Naive thymus-derived CD4-positive, alpha-beta T cell (primary cell): Measurements from ENCODE around the gene GPR37. TPM values are rescaled to one million over a fixed set of nuclear protein-coding genes. Genes with fewer than 3 reads are reported as not detected.

Experiments
- ATAC-seq: fragments of 150-1000 bp; cut with Tn5 transposase; 2 replicates; pipeline ENCODE4 v1.10.0; 2021; ENCODE audit warnings: mild to moderate bottlenecking, moderate library complexity
- CTCF ChIA-PET: fragments of 350-600 bp; sonication (Branson Sonifier 250); formaldehyde crosslinking; loops from one replicate; lab custom pipeline; 2021; ENCODE audit warnings: antibody characterized with exemption; lab: Charles Lee
- POLR2A ChIA-PET: fragments of 350-600 bp; sonication (Branson Sonifier 250); formaldehyde crosslinking; loops from one replicate; lab custom pipeline; 2021; ENCODE audit warnings: antibody characterized with exemption, inconsistent platforms; lab: Charles Lee
- DNase-seq, 9 donors: peaks; one replicate each; pipeline versions ENCODE4 v3.0.0 to v3.0.0-alpha.2; 2020 to 2022; ENCODE audit warnings: mixed read lengths in 1 of 9
- H3K27ac ChIP-seq: one replicate; pipeline ENCODE4 v1.7.0; 2013; ENCODE audit warnings: mild to moderate bottlenecking, low read depth, low read length, moderate library complexity
- H3K27me3 ChIP-seq, 2 donors: one replicate each; pipeline ENCODE4 v1.7.0; 2013; ENCODE audit warnings: low read length in 2 of 2, mild to moderate bottlenecking in 2 of 2, moderate library complexity in 2 of 2; ENCODE audit not compliant: control insufficient read depth in 2 of 2, insufficient read depth in 2 of 2
- H3K36me3 ChIP-seq, 3 experiments: 1 replicate in 2 of 3; 2 replicates in 1 of 3; pipeline ENCODE4 v1.7.0; 2013; ENCODE audit warnings: low read length in 3 of 3, mild to moderate bottlenecking in 3 of 3, moderate library complexity in 1 of 3; ENCODE audit not compliant: insufficient read depth in 3 of 3, control insufficient read depth in 2 of 3
- H3K4me1 ChIP-seq, 2 donors: one replicate each; pipeline ENCODE4 v1.7.0; 2013; ENCODE audit warnings: low read length in 2 of 2, mild to moderate bottlenecking in 2 of 2, moderate library complexity in 1 of 2; ENCODE audit not compliant: control insufficient read depth in 2 of 2, insufficient read depth in 2 of 2
- H3K4me3 ChIP-seq: 2 replicates; pipeline ENCODE4 v1.7.0; 2013; ENCODE audit warnings: mild to moderate bottlenecking, low read length
- H3K9me3 ChIP-seq, 3 experiments: 1 replicate in 2 of 3; 2 replicates in 1 of 3; pipeline ENCODE4 v1.7.0; 2013; ENCODE audit warnings: low read length in 3 of 3; ENCODE audit not compliant: control insufficient read depth in 2 of 3
- H3K27ac Mint-ChIP-seq, 9 donors: one replicate each; pipeline ENCODE4 v1.8.0; 2020 to 2022; ENCODE audit warnings: mixed read lengths in 9 of 9, mild to moderate bottlenecking in 8 of 9, moderate library complexity in 5 of 9, inconsistent platforms in 2 of 9
- H3K27me3 Mint-ChIP-seq, 5 donors: one replicate each; pipeline ENCODE4 v1.8.0; 2021 to 2022; ENCODE audit warnings: mixed read lengths in 5 of 5, mild to moderate bottlenecking in 1 of 5
- H3K36me3 Mint-ChIP-seq, 5 donors: one replicate each; pipeline ENCODE4 v1.8.0; 2020 to 2022; ENCODE audit warnings: mixed read lengths in 5 of 5, mild to moderate bottlenecking in 3 of 5, inconsistent platforms in 1 of 5
- H3K4me1 Mint-ChIP-seq, 7 donors: one replicate each; pipeline ENCODE4 v1.8.0; 2020 to 2022; ENCODE audit warnings: mixed read lengths in 7 of 7, mild to moderate bottlenecking in 3 of 7, inconsistent platforms in 1 of 7
- H3K4me3 Mint-ChIP-seq, 10 donors: one replicate each; pipeline ENCODE4 v1.8.0; 2020 to 2022; ENCODE audit warnings: mild to moderate bottlenecking in 10 of 10, mixed read lengths in 10 of 10, moderate library complexity in 6 of 10, inconsistent platforms in 2 of 10
- H3K9me3 Mint-ChIP-seq, 11 donors: one replicate each; pipeline ENCODE4 v1.8.0; 2020 to 2022; ENCODE audit warnings: mixed read lengths in 11 of 11, mild to moderate bottlenecking in 4 of 11, inconsistent platforms in 1 of 11, moderate library complexity in 1 of 11
- intact Hi-C, 2 donors: fragments of 100-400 bp; cut with micrococcal nuclease; formaldehyde crosslinking; loops; one replicate each; pipeline ENCODE4 v1.15.1; 2023
- polyA plus RNA-seq, 2 donors: library from polyadenylated mRNA; unstranded; fragments of 300-500 nt; fragmentation: Illumina TruSeq; gene quantifications; one replicate each; pipeline ENCODE4 v1.2.3, GENCODE V29; 2021
- total RNA-seq, 6 experiments: library from RNA in 5 of 6; stranded (reverse) in 5 of 6; gene quantifications; 1 replicate in 5 of 6; 2 replicates in 1 of 6; pipeline ENCODE4 v1.2.3 and lab custom pipeline; 2021 to 2026

Gene GPR37
- total and polyA plus RNA-seq, 7 experiments from 2014 or later = not detected

- DNase-seq (no peak), ATAC-seq (no peak)
- H3K4me1 Mint-ChIP-seq = peaks cover 0 to 2% (median 0%) of the 10 kb centered on the region in 7 donors
- CTCF ChIA-PET = no interaction called here
- H3K36me3 Mint-ChIP-seq = no peaks in the 10 kb centered on the region
- no peak overlapping the region for H3K4me3 ChIP-seq
- peaks cover 0 to 3% of the 10 kb centered on the region in 2 donors for H3K27me3 ChIP-seq
- no peaks in the 10 kb centered on the region for H3K9me3 ChIP-seq
- no peaks in the 10 kb centered on the region for H3K36me3 ChIP-seq
- no peak overlapping the region for H3K4me3 Mint-ChIP-seq
- no peak overlapping the region for H3K27ac Mint-ChIP-seq
- no peaks in the 10 kb centered on the region for H3K4me1 ChIP-seq
- H3K27me3 Mint-ChIP-seq = peaks cover 0 to 36% (median 19%) of the 10 kb centered on the region in 5 donors
- peaks cover 0 to 9% (median 3%) of the 10 kb centered on the region in 11 donors for H3K9me3 Mint-ChIP-seq
- POLR2A ChIA-PET = no interaction called here
- intact Hi-C loops = no loop called here
- no peak overlapping the region for H3K27ac ChIP-seq
These were observed 35.8 kb upstream of the GPR37 start for GRCh38 chr7:124801330-124801895.

- H3K4me1 ChIP-seq = no peaks in the 10 kb centered on the region
- no peaks in the 10 kb centered on the region for H3K36me3 ChIP-seq
- no peak overlapping the region for H3K27ac ChIP-seq
- H3K27me3 ChIP-seq = peaks cover 0 to 3% of the 10 kb centered on the region in 2 donors
- no peak overlapping the region for H3K4me3 Mint-ChIP-seq
- ATAC-seq (no peak), DNase-seq (no peak)
- H3K27me3 Mint-ChIP-seq = peaks cover 0 to 36% (median 17%) of the 10 kb centered on the region in 5 donors
- H3K9me3 ChIP-seq = no peaks in the 10 kb centered on the region
- intact Hi-C loops = no loop called here
- H3K27ac Mint-ChIP-seq = no peak overlapping the region
- H3K4me1 Mint-ChIP-seq = peaks cover 0 to 2% (median 0%) of the 10 kb centered on the region in 7 donors
- ChIA-PET CTCF (no interaction called here), POLR2A (no interaction called here)
- no peaks in the 10 kb centered on the region for H3K36me3 Mint-ChIP-seq
- no peak overlapping the region for H3K4me3 ChIP-seq
- H3K9me3 Mint-ChIP-seq = peaks cover 0 to 18% (median 8%) of the 10 kb centered on the region in 11 donors
These were observed 34.8 kb upstream of the GPR37 start for GRCh38 chr7:124800386-124800785.

- H3K36me3 Mint-ChIP-seq = no peaks in the 10 kb centered on the region
- intact Hi-C loops = no loop called here
- Histone ChIP-seq H3K27ac (no peak overlapping the region), H3K27me3 (peaks cover 0 to 3% of the 10 kb centered on the region in 2 donors), H3K36me3 (no peaks in the 10 kb centered on the region), H3K4me1 (no peaks in the 10 kb centered on the region), H3K9me3 (no peaks in the 10 kb centered on the region), H3K4me3 (no peak overlapping the region)
- POLR2A ChIA-PET = no interaction called here
- DNase-seq (no peak), ATAC-seq (no peak)
- peaks cover 0 to 18% (median 8%) of the 10 kb centered on the region in 11 donors for H3K9me3 Mint-ChIP-seq
- no peak overlapping the region for H3K4me3 Mint-ChIP-seq
- CTCF ChIA-PET = no interaction called here
- H3K27me3 Mint-ChIP-seq = peaks cover 0 to 36% (median 16%) of the 10 kb centered on the region in 5 donors
- peaks cover 0 to 2% (median 0%) of the 10 kb centered on the region in 7 donors for H3K4me1 Mint-ChIP-seq
- no peak overlapping the region for H3K27ac Mint-ChIP-seq
These were observed 33.9 kb upstream of the GPR37 start for GRCh38 chr7:124799448-124799847.

GRCh38 chr7:124796771-124797170 lies 31.2 kb upstream of the GPR37 start:
- peaks cover 0 to 2% (median 0%) of the 10 kb centered on the region in 7 donors for H3K4me1 Mint-ChIP-seq

GRCh38 chr7:124792696-124793095 lies 27.1 kb upstream of the GPR37 start:
- no peak for ATAC-seq
- Histone ChIP-seq H3K27me3 (no peaks in the 10 kb centered on the region), H3K4me1 (no peaks in the 10 kb centered on the region), H3K27ac (no peak overlapping the region), H3K36me3 (no peaks in the 10 kb centered on the region), H3K4me3 (no peak overlapping the region), H3K9me3 (no peaks in the 10 kb centered on the region)
- H3K4me1 Mint-ChIP-seq = no peaks in the 10 kb centered on the region
- peaks cover 0 to 18% (median 7%) of the 10 kb centered on the region in 11 donors for H3K9me3 Mint-ChIP-seq
- H3K36me3 Mint-ChIP-seq = no peaks in the 10 kb centered on the region
- H3K4me3 Mint-ChIP-seq = no peak overlapping the region
- ChIA-PET POLR2A (no interaction called here), CTCF (no interaction called here)
- no peak overlapping the region for H3K27ac Mint-ChIP-seq
- intact Hi-C loops = no loop called here
- no peak for DNase-seq
- peaks cover 6 to 37% (median 28%) of the 10 kb centered on the region in 5 donors for H3K27me3 Mint-ChIP-seq

More at GRCh38 chr7:124796771-124797170, 31.2 kb upstream of the GPR37 start:
- Histone ChIP-seq H3K4me3 (no peak overlapping the region), H3K27ac (no peak overlapping the region), H3K36me3 (no peaks in the 10 kb centered on the region), H3K27me3 (no peaks in the 10 kb centered on the region), H3K9me3 (no peaks in the 10 kb centered on the region), H3K4me1 (no peaks in the 10 kb centered on the region)
- ChIA-PET CTCF (no interaction called here), POLR2A (no interaction called here)
- H3K27me3 Mint-ChIP-seq = peaks cover 0 to 37% (median 23%) of the 10 kb centered on the region in 5 donors
- intact Hi-C loops = no loop called here
- peaks cover 0 to 18% (median 8%) of the 10 kb centered on the region in 11 donors for H3K9me3 Mint-ChIP-seq
- H3K36me3 Mint-ChIP-seq = no peaks in the 10 kb centered on the region
- ATAC-seq = no peak
- no peak for DNase-seq
- no peak overlapping the region for H3K27ac Mint-ChIP-seq
- no peak overlapping the region for H3K4me3 Mint-ChIP-seq

- peaks cover 6 to 37% (median 32%) of the 10 kb centered on the region in 5 donors for H3K27me3 Mint-ChIP-seq
- Histone ChIP-seq H3K4me1 (no peaks in the 10 kb centered on the region), H3K27ac (no peak overlapping the region), H3K4me3 (no peak overlapping the region), H3K27me3 (no peaks in the 10 kb centered on the region), H3K36me3 (no peaks in the 10 kb centered on the region), H3K9me3 (no peaks in the 10 kb centered on the region)
- no peaks in the 10 kb centered on the region for H3K4me1 Mint-ChIP-seq
- no peak overlapping the region for H3K4me3 Mint-ChIP-seq
- no peak overlapping the region for H3K27ac Mint-ChIP-seq
- H3K9me3 Mint-ChIP-seq = peaks cover 0 to 13% (median 7%) of the 10 kb centered on the region in 11 donors
- ChIA-PET CTCF (no interaction called here), POLR2A (no interaction called here)
- DNase-seq (no peak), ATAC-seq (no peak)
- intact Hi-C loops = no loop called here
- no peaks in the 10 kb centered on the region for H3K36me3 Mint-ChIP-seq
These were observed 26.4 kb upstream of the GPR37 start for GRCh38 chr7:124792002-124792401.

- intact Hi-C loops = no loop called here
- Mint-ChIP-seq H3K27me3 (peaks cover 6 to 36% (median 33%) of the 10 kb centered on the region in 5 donors), H3K4me1 (no peaks in the 10 kb centered on the region), H3K4me3 (no peak overlapping the region), H3K27ac (no peak overlapping the region), H3K36me3 (no peaks in the 10 kb centered on the region), H3K9me3 (peaks cover 0 to 10% (median 7%) of the 10 kb centered on the region in 11 donors)
- ATAC-seq (no peak), DNase-seq (no peak)
- H3K27me3 ChIP-seq = no peaks in the 10 kb centered on the region
- POLR2A ChIA-PET = no interaction called here
- no peaks in the 10 kb centered on the region for H3K9me3 ChIP-seq
- H3K27ac ChIP-seq = no peak overlapping the region
- no peak overlapping the region for H3K4me3 ChIP-seq
- no peaks in the 10 kb centered on the region for H3K36me3 ChIP-seq
- H3K4me1 ChIP-seq = no peaks in the 10 kb centered on the region
- CTCF ChIA-PET = no interaction called here
These were observed 25.8 kb upstream of the GPR37 start for GRCh38 chr7:124791426-124791825.
